ENCODE data around the gene TAL2. TPM values are rescaled to one million over a fixed set of nuclear protein-coding genes. Genes with fewer than 3 reads are reported as not detected.

TAL2 gene
- total and polyA plus RNA-seq, 2 donors (not counting 3 experiments of a cell fraction or from before 2014, with no cell fraction given), result 0.30 TPM; not detected in 1

GRCh38 chr9:105710638-105711037 lies 48.4 kb downstream of the TAL2 start:
- CTCF ChIA-PET, result no interaction called here
- POLR2A ChIA-PET, result no interaction called here

DNA sequence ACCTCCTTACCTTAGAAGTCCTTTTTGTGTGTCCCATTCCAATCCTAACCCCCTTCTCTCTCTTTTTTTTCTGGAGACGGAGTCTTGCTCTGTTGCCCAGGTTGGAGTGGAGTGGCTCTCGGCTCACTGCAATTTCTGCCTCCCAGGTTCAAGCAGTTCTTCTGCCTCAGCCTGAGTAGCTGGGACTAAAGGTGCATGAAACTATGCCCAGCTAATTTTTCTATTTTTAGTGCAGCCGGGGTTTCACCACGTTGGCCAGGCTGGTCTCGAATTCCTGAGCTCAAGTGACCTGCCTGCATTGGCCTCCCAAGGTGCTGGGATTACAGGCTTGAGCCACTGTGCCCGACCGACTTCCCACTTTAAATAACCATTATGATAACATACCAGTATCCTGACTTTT lies 49.6 kb downstream of the TAL2 start:
- H3K9me3 ChIP-seq (replicated peaks; ENCODE audit: control insufficient read depth, insufficient read depth, low read length), result no peaks in the 10 kb centered on the region
- no peaks in the 10 kb centered on the region for H4K20me1 ChIP-seq (replicated peaks; ENCODE audit: control insufficient read depth, extremely low read depth, insufficient read depth, low read length)
- BruUV-seq (replicated peaks), result no TSS peak
- no peaks in the 10 kb centered on the region for H3K79me2 ChIP-seq (ENCODE audit: control insufficient read depth, insufficient read depth, low read length)
- TF ChIP-seq JUN (IDR thresholded peaks at IDR 0.05; ENCODE audit: borderline replicate concordance, insufficient read depth, insufficient read length, low read depth) (no peak), POLR2A (IDR thresholded peaks at IDR 0.05; ENCODE audit: low read depth, low read length) (no peak), FOS (IDR thresholded peaks at IDR 0.05; ENCODE audit: borderline replicate concordance, insufficient read depth, low read length) (no peak), GATA2 (IDR thresholded peaks at IDR 0.05; ENCODE audit: insufficient read depth, insufficient read length, low read depth, low read length) (no peak), EZH2 (IDR thresholded peaks at IDR 0.05; ENCODE audit: borderline replicate concordance, low read depth, low read length, severe bottlenecking) (no peak), CTCF (IDR thresholded peaks at IDR 0.05; ENCODE audit: extremely low read depth in 1 of 2, insufficient read depth in 1 of 2, low read depth in 1 of 2, low read length in 2 of 2) (no peak)
- TF ChIP-seq, protein P1, sequence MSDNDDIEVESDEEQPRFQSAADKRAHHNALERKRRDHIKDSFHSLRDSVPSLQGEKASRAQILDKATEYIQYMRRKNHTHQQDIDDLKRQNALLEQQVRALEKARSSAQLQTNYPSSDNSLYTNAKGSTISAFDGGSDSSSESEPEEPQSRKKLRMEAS (IDR thresholded peaks at IDR 0.05; ENCODE audit: insufficient read depth, insufficient read length), result no peak
- no peaks in the 10 kb centered on the region for H3K9me1 ChIP-seq (replicated peaks; ENCODE audit: control insufficient read depth, extremely low read depth, insufficient read depth, low read length)
- no peak overlapping the region for H3K9ac ChIP-seq (replicated peaks; ENCODE audit: extremely low read depth, insufficient read depth, low read length)
- no peaks in the 10 kb centered on the region for H3K4me1 ChIP-seq (ENCODE audit: control insufficient read depth, extremely low read depth, insufficient read depth, low read length)
- no peak overlapping the region for H3K27ac ChIP-seq (ENCODE audit: insufficient read depth, low read depth, low read length)
- no peak overlapping the region for H2AFZ ChIP-seq (ENCODE audit: low read depth, low read length)
- intact Hi-C loops (cut with micrococcal nuclease), result no loop called here
- H3K4me3 ChIP-seq (replicated peaks in 1 of 3; ENCODE audit: insufficient read depth in 1 of 3, low read depth in 1 of 3, low read length in 3 of 3), result no peak overlapping the region
- H3K4me2 ChIP-seq (ENCODE audit: insufficient read depth, low read length), result no peak overlapping the region
- no peaks in the 10 kb centered on the region for H3K36me3 ChIP-seq (ENCODE audit: control insufficient read depth in 2 of 2, extremely low read depth in 1 of 2, insufficient read depth in 2 of 2, low read length in 2 of 2)
- DNase-seq (ENCODE audit: low read depth, low spot score) (no peak), FAIRE-seq (no peak)
- ChIA-PET CTCF (interaction anchor here (1.7 kb wide), 1 partner anchor 20 kb away, joined by 4 read pairs; no protein-coding TSS in a partner anchor), POLR2A (no interaction called here)
- dilution Hi-C loops (cut with MboI; ENCODE audit: extremely low pct_ligation_motif_present, low sequenced_read_pairs), result no loop called here
- no peaks in the 10 kb centered on the region for H3K27me3 ChIP-seq (ENCODE audit: control insufficient read depth in 2 of 2, insufficient read depth in 2 of 2, low read length in 2 of 2)

More at GRCh38 chr9:105710638-105711037, 48.4 kb downstream of the TAL2 start:
- H3K4me2 ChIP-seq (ENCODE audit: insufficient read depth, low read length), result no peak overlapping the region
- H3K4me3 ChIP-seq (replicated peaks in 1 of 3; ENCODE audit: insufficient read depth in 1 of 3, low read depth in 1 of 3, low read length in 3 of 3), result no peak overlapping the region
- H3K9ac ChIP-seq (replicated peaks; ENCODE audit: extremely low read depth, insufficient read depth, low read length), result no peak overlapping the region
- no peaks in the 10 kb centered on the region for H3K27me3 ChIP-seq (ENCODE audit: control insufficient read depth in 2 of 2, insufficient read depth in 2 of 2, low read length in 2 of 2)
- FAIRE-seq (no peak), DNase-seq (ENCODE audit: low read depth, low spot score) (no peak)
- dilution Hi-C loops (cut with MboI; ENCODE audit: extremely low pct_ligation_motif_present, low sequenced_read_pairs) (no loop called here), intact Hi-C loops (cut with micrococcal nuclease) (no loop called here)
- TF ChIP-seq, protein P1 (IDR thresholded peaks at IDR 0.05; ENCODE audit: insufficient read depth, insufficient read length), result no peak
- TF ChIP-seq FOS (IDR thresholded peaks at IDR 0.05; ENCODE audit: borderline replicate concordance, insufficient read depth, low read length) (no peak), POLR2A (IDR thresholded peaks at IDR 0.05; ENCODE audit: low read depth, low read length) (no peak), GATA2 (IDR thresholded peaks at IDR 0.05; ENCODE audit: insufficient read depth, insufficient read length, low read depth, low read length) (no peak)
- no peaks in the 10 kb centered on the region for H4K20me1 ChIP-seq (replicated peaks; ENCODE audit: control insufficient read depth, extremely low read depth, insufficient read depth, low read length)
- no peaks in the 10 kb centered on the region for H3K36me3 ChIP-seq (ENCODE audit: control insufficient read depth in 2 of 2, extremely low read depth in 1 of 2, insufficient read depth in 2 of 2, low read length in 2 of 2)
- no TSS peak for BruUV-seq (replicated peaks)
- H3K79me2 ChIP-seq (ENCODE audit: control insufficient read depth, insufficient read depth, low read length), result no peaks in the 10 kb centered on the region
- no peaks in the 10 kb centered on the region for H3K9me3 ChIP-seq (replicated peaks; ENCODE audit: control insufficient read depth, insufficient read depth, low read length)
- H3K27ac ChIP-seq (ENCODE audit: insufficient read depth, low read depth, low read length), result no peak overlapping the region
- H2AFZ ChIP-seq (ENCODE audit: low read depth, low read length), result no peak overlapping the region
- H3K4me1 ChIP-seq (ENCODE audit: control insufficient read depth, extremely low read depth, insufficient read depth, low read length), result no peaks in the 10 kb centered on the region
- no peaks in the 10 kb centered on the region for H3K9me1 ChIP-seq (replicated peaks; ENCODE audit: control insufficient read depth, extremely low read depth, insufficient read depth, low read length)
